Type B pancreatic cell (in vitro differentiated cells): Measurements from ENCODE around the gene DGKZ. TPM values are rescaled to one million over a fixed set of nuclear protein-coding genes. Genes with fewer than 3 reads are reported as not detected.
"Not testable (repeated sequence)": the region's sequence is repeated elsewhere in the genome, so short reads cannot be mapped to it uniquely, and the experiment has no call there.

Experiments used
- DNase-seq: peaks from one replicate; pipeline ENCODE4 v3.0.0; 2021; ENCODE audit warnings: mixed read lengths; ENCODE audit not compliant: unreplicated experiment; ENCODE audit errors: extremely low spot score
- H3K27ac Mint-ChIP-seq: 2 replicates; pipeline ENCODE4 v1.8.0; 2021; ENCODE audit warnings: mild to moderate bottlenecking, mixed read lengths
- H3K27me3 Mint-ChIP-seq: 2 replicates; pipeline ENCODE4 v1.8.0; 2021; ENCODE audit warnings: mixed read lengths
- H3K36me3 Mint-ChIP-seq: 2 replicates; pipeline ENCODE4 v1.8.0; 2021; ENCODE audit warnings: mixed read lengths
- H3K4me1 Mint-ChIP-seq: one replicate; pipeline ENCODE4 v1.8.0; 2021; ENCODE audit warnings: mixed read lengths; ENCODE audit not compliant: unreplicated experiment
- H3K4me3 Mint-ChIP-seq: 2 replicates; pipeline ENCODE4 v1.8.0; 2021; ENCODE audit warnings: mild to moderate bottlenecking, mixed read lengths
- H3K9me3 Mint-ChIP-seq: 2 replicates; pipeline ENCODE4 v1.8.0; 2021; ENCODE audit warnings: mixed read lengths
- CTCF ChIP-seq: fragments of 200-600 bp; sonication (generic); conservative IDR thresholded peaks from 2 replicates; pipeline ENCODE4 v1.5.0; 2021; ENCODE audit warnings: antibody characterized with exemption, mild to moderate bottlenecking
- total RNA-seq: library from RNA; stranded (reverse); gene quantifications from 2 replicates; pipeline ENCODE4 v1.2.1, GENCODE V29; 2021; ENCODE audit warnings: low replicate concordance

DGKZ gene
- total RNA-seq, 1 donor from 2014 or later, result 50.0 TPM

- Mint-ChIP-seq H3K4me3 (no peak overlapping the region), H3K9me3 (no peaks in the 10 kb centered on the region), H3K4me1 (peaks cover 14% of the 10 kb centered on the region), H3K27me3 (no peaks in the 10 kb centered on the region), H3K27ac (no peak overlapping the region), H3K36me3 (no peaks in the 10 kb centered on the region)
- no peak for TF ChIP-seq CTCF
- no peak for DNase-seq
These were observed 23.0 kb downstream of the DGKZ start for GRCh38 chr11:46370253-46370652.

GRCh38 chr11:46371262-46371661, 24.0 kb downstream of the DGKZ start:
- not testable (repeated sequence) for DNase-seq, H3K27ac Mint-ChIP-seq, H3K36me3 Mint-ChIP-seq, H3K27me3 Mint-ChIP-seq, H3K9me3 Mint-ChIP-seq, H3K4me3 Mint-ChIP-seq
- peaks cover 10% of the 10 kb centered on the region for H3K4me1 Mint-ChIP-seq

GRCh38 chr11:46372086-46372485, 24.8 kb downstream of the DGKZ start:
- H3K4me3 Mint-ChIP-seq, result no peak overlapping the region
- no peak for TF ChIP-seq CTCF
- no peak overlapping the region for H3K27ac Mint-ChIP-seq
- no peak for DNase-seq
- no peaks in the 10 kb centered on the region for H3K27me3 Mint-ChIP-seq
- peaks cover 10% of the 10 kb centered on the region for H3K4me1 Mint-ChIP-seq
- H3K36me3 Mint-ChIP-seq, result no peaks in the 10 kb centered on the region
- H3K9me3 Mint-ChIP-seq, result no peaks in the 10 kb centered on the region

GRCh38 chr11:46372501-46372900, 25.2 kb downstream of the DGKZ start:
- peaks cover 10% of the 10 kb centered on the region for H3K4me1 Mint-ChIP-seq
- not testable (repeated sequence) for H3K36me3 Mint-ChIP-seq, H3K4me3 Mint-ChIP-seq, H3K27ac Mint-ChIP-seq, H3K9me3 Mint-ChIP-seq, DNase-seq, H3K27me3 Mint-ChIP-seq

GRCh38 chr11:46373787-46374740, 26.8 kb downstream of the DGKZ start:
- Mint-ChIP-seq H3K27me3 (no peaks in the 10 kb centered on the region), H3K4me3 (no peak overlapping the region), H3K9me3 (no peaks in the 10 kb centered on the region), H3K36me3 (peaks cover 5% of the 10 kb centered on the region), H3K27ac (no peak overlapping the region), H3K4me1 (peaks cover 10% of the 10 kb centered on the region)
- no peak for DNase-seq
- TF ChIP-seq CTCF, result no peak

- no peaks in the 10 kb centered on the region for H3K9me3 Mint-ChIP-seq
- H3K4me1 Mint-ChIP-seq, result peaks cover 7% of the 10 kb centered on the region
- H3K36me3 Mint-ChIP-seq, result peaks cover 5% of the 10 kb centered on the region
- no peak overlapping the region for H3K27ac Mint-ChIP-seq
- H3K4me3 Mint-ChIP-seq, result no peak overlapping the region
- H3K27me3 Mint-ChIP-seq, result no peaks in the 10 kb centered on the region
- no peak for DNase-seq
- no peak for TF ChIP-seq CTCF
These were observed 27.6 kb downstream of the DGKZ start for GRCh38 chr11:46374815-46375214.
